ENCODE data around the gene CHRM1.

CHRM1 gene

DNA sequence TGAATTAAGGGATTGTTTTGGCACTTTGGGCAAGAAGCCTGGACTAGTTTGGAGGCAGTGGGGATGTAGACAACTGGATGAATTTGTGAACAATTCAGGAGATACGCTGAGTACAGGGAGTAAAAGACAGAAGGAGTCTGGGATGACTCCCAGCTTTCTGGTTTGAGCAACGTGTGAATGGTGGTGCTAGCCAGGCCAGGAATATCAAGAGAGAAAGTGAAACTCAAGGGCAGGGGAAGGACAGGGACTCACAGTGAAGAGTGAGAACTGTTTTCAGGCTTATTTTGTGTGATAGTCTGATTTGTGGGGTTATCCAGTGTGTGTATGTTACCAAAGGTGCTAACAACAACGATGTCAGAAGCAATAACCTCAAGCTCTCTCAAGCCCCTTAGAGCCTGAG is 15.9 kb downstream of the CHRM1 start:
- no peak for DNase-seq (ENCODE audit: low read depth in 2 of 2)

DNA sequence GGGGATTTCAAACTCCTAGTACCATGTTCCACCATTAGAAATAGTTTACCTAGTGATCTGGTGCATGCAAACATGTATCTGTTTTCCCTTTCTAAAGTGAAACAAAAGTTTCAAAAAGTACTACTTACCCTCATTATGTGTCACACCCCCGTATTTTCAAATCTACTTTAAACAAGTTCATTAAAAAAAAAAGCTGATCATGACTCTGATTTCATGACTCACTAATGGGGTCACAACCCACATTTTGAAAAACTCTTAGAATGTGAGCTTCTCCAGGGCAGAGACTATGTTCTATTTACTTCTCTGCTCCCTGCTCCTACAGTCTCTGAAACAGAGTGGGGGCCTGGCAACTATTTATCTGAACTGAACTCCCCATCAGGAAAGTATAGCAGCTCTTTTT is 18.2 kb downstream of the CHRM1 start:
- DNase-seq (ENCODE audit: low read depth in 2 of 2) = no peak

DNA sequence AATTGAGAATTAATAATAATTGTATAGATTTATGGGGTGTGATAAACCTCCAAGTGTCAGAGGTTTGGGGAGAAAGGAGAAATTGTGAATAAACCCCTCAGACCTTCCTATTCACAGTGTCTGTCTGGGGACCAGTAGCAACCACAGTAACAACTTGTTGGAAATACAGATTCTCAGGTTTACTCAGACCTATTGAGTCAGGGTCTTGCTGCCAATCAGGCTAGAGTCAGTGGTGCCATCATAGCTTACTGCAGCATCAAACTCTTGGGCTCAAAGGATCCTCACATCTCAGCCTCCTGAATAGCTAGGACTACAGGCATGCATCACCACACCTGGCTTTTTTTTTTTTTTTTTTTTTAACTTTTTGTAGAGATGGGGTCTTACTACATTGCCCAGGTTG is 23.1 kb downstream of the CHRM1 start:
- DNase-seq (ENCODE audit: low read depth in 2 of 2) = no peak

DNA sequence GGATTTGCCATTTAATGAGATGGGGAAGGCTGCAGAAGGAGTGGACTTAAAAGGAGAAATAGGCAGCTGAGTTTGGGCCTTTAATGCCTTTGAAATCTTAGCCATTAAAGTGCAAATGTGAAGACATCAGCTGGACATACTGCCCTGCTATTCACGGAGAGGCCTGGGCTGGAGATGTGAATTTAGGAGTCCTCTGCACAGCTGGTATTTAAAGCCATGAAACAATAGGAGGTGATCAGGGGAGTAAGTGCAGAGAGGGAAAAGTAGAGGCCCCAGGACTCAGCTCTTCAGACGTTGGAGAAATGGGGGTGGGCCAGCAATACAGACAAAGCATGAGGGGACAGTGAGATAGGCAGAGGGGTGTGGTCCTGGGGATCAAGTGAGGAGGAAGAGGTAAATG is 23.9 kb downstream of the CHRM1 start:
- DNase-seq (ENCODE audit: low read depth in 2 of 2) = no peak

DNA sequence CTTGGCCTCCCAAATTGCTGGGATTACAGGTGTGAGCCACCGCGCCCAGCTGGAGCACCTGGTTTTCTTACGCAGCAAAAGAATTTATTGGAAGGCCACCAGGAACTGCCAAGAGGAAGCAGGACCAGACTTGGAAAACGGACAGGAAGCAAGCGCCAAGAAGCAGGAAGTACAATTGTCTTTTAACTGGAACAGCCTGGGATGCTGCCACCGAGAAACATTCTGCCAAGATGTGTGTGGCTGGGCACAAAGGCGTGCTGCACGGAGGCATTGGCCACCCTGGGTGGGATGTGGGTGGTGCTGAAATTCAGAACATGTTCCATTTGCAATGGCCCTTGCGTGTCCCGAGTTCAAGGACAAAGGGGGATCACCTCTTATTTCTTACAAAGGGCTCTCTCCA is 25.1 kb downstream of the CHRM1 start:
- no peak for DNase-seq (ENCODE audit: low read depth in 2 of 2)

DNA sequence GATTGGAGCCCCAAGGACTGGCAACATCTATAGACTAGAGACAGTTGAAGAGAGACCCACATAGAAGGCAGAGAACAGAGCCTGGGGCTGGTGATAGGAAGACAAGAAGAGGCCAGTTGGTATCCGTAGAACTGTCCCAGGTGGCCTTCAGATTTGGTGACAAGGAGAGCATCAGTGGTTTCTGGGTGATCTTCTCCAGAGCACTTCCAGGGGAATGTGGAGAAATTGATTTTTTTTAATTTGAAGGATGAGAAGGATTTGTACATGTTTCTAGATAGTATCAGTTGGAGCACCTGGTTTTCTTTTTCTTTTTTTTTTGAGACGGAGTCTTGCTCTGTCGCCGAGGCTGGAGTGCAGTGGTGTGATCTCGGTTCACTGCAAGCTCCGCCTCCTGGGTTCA is 25.7 kb downstream of the CHRM1 start:
- DNase-seq (ENCODE audit: low read depth in 2 of 2) = no peak

DNA sequence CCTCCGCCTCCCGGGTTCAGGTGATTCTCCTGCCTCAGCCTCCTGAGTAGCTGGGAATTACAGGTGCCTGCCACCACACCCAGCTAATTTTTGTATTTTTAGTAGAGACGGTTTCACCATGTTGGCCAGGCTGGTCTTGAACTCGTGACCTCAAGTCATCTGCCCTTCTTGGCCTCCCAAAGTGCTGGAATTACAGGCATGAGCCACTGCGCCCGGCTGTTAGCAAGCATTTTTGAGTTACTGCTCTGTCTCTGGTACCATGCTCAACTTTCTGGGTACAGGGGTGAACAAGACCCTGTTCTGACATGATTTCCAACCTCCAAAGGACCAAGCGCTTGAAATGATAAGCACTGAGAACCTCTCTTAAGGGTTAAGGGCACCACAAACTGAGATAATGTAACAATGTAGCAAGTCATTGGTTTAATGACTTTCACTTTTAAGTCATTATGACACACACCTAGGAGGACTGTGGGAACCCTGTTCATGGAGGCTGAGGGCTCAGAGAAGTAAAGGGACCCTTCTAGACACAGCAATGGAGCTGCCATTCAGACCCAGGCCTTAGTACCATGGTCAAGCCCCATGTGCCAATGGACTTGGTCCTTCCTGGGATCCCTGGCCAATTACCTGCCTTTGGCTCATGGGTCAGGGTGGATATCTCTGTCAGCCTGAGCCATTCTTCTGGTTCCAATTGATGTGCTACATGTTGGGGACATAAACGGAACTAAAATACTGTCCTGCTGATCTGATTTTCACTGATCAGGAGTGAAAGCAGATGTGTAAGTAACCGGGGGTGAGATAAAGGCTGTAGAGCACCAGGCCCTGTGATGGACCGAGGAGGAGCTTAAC is 28.9 kb downstream of the CHRM1 start:
- DNase-seq (ENCODE audit: low read depth in 2 of 2) = no peak

DNA sequence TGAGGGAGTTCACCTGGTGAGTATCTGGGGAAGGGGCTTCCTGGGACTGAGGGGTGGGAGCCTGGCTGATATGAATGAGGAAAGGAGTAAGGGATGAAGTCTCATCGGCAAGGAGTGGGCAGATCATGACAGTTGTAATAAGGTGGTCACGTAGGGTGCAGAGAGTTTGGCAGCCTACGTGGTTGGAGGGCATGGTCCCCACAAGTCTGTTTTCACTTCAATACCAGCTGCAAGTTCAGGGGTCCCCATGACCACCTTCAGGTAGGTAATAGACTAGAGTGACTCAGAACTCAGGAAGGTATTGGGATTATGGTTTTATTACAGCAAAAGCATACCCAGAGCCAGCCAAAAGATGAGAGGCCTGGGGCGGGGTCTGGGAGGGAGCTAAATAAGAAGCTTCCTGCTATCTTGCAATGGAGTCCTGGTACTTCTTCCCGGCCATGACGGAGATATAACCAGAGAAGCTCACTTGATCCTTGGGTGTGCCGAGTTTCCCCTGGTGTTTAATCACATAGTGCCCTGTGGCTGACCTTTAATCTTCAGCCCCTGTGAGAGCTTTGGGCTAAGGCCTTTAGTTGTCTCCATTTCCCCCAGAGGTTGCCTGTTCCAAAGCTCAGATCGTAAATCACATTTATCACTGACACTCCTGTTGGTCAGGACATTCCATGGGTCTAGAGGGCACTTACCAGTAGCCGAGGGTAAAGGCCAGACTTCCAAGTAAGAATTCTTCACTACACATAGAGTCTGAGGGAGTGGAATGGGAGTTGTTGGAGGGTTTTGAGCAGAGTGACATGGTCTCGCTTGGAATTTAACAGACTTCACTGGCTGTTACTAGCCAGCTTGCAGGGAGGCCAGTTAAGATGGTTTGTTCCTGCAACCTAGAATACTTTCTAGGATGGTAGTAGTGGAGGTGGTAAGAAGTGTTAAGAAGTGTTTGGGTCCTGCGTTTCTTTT is 31.4 kb downstream of the CHRM1 start:
- no peak for DNase-seq (ENCODE audit: low read depth in 2 of 2)

DNA sequence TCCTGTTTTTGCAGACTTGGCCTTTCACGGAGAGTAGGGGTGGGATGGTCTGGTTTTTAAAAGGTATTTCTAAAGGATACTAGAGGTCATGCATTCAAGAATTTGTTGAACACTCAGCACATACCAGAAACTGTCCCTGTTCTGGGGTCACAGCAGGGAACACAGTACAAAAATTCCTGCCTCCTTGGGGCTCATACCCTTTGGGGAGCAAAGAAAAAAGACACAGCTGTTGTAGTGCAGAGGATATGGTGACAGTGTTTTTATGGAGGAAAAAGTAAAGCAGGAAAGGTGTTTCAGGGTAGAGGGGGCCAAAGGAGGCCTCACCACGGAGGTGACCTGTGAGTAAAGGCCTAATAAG is 32.1 kb downstream of the CHRM1 start:
- DNase-seq (ENCODE audit: low read depth in 2 of 2) = no peak

DNA sequence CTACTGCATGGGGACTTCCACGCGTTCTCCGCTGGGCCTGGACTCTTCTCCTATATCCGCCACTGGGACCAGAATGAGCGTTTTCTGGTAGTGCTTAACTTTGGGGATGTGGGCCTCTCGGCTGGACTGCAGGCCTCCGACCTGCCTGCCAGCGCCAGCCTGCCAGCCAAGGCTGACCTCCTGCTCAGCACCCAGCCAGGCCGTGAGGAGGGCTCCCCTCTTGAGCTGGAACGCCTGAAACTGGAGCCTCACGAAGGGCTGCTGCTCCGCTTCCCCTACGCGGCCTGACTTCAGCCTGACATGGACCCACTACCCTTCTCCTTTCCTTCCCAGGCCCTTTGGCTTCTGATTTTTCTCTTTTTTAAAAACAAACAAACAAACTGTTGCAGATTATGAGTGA is 32.8 kb downstream of the CHRM1 start:
- no peak for DNase-seq (ENCODE audit: low read depth in 2 of 2)

DNA sequence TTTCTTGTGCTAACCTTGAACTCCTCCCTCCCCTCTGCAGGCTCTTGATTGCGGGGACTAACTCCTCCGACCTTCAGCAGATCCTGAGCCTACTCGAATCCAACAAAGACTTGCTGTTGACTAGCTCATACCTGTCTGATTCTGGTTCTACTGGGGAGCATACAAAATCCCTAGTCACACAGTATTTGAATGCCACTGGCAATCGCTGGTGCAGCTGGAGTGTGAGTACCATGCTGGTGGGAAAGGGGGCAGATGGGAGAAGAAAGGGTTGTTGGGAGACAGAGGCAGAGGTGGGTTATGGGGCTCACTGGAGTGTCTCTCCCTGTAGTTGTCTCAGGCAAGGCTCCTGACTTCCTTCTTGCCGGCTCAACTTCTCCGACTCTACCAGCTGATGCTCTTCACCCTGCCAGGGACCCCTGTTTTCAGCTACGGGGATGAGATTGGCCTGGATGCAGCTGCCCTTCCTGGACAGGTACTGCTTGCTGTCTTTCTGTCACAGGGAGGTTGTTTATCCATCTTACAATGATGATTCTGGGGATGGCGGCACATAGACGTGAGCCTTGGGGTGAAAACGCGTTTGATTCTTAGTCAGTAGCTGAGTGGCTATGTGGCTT is 35.9 kb downstream of the CHRM1 start:
- no peak for DNase-seq (ENCODE audit: low read depth in 2 of 2)

DNA sequence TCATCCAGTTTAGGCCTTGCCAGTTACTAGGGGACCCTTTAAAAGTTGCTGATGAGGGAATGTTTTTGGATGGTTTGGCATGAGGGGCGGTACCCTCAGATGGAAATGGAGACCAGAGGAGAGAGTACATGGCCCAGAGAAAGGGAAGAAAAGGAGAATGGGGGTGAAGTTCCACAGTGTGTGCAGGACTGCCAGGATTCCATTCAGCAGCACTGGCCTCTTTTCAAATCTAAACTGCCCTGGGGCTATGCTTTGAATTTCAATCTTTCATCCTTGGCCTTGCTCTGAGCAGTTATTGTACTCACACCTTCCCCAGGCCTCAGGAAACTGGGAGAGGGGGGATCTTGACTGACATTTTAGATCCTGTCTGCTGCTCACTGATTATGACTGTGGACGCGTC is 37.5 kb downstream of the CHRM1 start:
- DNase-seq (ENCODE audit: low read depth in 2 of 2) = no peak

DNA sequence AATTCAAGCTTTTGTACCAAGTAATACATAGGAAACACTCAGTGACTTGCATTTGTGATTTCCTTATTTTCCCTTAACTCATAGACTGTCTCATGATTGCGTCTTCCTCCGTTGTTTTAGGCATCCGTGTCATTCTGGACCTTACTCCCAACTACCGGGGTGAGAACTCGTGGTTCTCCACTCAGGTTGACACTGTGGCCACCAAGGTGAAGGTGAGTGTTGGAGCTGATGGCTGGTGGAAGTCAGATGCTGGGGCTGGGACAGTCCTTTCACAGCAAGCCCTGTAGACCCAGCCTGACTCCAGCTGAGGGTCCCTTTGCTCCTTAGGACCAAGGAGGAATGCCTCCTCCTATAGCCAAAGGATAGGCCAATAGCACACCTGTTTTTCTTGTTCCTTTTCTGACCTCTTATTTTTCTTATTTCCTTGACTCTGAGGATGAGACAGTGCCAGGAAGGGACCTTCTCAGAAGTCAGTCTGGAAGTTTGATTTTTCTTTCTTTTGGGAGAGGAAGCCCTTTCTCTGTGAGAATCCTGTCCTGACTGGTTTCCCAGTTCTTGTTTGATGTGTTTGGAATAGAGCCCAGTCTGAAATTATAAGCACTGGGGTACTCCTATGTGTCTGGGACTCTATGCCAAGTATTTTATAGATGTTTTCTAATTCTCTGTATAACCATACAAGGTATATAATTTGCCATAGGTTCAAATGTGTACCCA is 38.2 kb downstream of the CHRM1 start:
- DNase-seq (ENCODE audit: low read depth in 2 of 2) = no peak

DNA sequence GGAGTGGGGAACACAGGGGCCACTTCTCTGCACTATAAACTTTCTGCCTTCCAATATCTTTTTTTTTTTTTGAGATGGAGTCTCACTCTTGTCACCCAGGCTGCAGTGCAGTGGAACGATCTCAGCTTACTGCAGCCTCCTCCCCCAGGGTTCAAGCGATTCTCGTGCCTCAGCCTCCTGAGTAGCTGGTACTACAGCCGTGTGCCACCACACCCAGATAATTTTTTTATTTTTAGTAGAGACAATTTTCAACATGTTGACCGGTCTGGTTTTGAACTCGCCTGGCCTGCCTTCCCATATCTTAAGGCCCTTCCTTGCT is 38.8 kb downstream of the CHRM1 start:
- DNase-seq (ENCODE audit: low read depth in 2 of 2) = no peak

DNA sequence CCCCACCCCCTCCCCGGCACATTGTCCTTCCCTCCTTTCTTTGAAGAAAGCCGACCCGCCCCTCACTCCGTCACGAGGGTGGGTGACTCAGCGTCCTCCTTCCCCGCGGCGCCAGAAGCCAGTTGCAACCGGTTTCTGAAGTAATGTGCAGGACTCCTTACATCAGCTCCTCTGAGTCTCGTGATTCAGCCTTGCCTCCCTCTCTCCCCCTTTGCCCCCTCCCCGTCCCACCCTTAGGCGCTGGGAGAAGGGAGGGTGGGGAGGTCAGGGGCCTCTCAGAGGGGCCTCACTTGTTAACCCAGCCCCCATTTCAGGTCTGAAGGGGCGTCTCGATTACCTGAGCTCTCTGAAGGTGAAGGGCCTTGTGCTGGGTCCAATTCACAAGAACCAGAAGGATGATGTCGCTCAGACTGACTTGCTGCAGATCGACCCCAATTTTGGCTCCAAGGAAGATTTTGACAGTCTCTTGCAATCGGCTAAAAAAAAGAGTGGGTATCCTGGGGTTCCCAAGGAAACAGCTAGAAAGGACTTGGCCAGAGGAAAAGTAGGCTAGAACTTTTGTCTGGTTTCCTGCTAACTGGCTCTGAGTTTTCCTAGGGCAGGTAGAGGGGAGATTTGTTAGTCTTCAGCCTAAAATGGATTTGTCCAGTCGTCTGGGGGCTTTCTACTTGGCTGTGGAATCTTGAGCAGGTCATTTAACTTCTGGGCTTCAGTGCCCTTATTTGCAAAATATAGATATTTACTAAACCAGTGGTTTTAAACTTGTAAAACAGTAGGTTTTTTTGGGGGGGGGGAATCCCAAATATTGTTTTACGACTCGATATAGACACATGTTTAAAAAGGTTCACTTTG is 39.4 kb downstream of the CHRM1 start:
- peak; percentile 92 to 94 for DNase-seq (ENCODE audit: low read depth in 2 of 2)

DNA sequence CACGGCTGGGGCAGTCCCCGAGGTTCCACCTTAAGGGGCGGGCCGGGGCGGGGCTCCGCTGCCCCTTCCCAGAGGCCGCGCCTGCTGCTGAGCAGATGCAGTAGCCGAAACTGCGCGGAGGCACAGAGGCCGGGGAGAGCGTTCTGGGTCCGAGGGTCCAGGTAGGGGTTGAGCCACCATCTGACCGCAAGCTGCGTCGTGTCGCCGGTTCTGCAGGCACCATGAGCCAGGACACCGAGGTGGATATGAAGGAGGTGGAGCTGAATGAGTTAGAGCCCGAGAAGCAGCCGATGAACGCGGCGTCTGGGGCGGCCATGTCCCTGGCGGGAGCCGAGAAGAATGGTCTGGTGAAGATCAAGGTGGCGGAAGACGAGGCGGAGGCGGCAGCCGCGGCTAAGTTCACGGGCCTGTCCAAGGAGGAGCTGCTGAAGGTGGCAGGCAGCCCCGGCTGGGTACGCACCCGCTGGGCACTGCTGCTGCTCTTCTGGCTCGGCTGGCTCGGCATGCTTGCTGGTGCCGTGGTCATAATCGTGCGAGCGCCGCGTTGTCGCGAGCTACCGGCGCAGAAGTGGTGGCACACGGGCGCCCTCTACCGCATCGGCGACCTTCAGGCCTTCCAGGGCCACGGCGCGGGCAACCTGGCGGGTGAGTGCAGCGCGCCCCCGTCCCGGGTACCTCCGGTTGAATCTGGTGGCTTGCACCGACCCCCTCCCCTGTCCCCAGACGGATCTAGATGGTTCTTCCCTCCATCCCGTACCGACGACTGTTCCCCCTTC is 40.2 kb downstream of the CHRM1 start, which contains the start of gene SLC3A2:
SLC3A2 (plus strand) TSS at position 94 of the 776 bp plus-strand sequence; CDS start at position 222, 128 bp downstream.
- DNase-seq (ENCODE audit: low read depth in 2 of 2) = peak; percentile 74 to 81

DNA sequence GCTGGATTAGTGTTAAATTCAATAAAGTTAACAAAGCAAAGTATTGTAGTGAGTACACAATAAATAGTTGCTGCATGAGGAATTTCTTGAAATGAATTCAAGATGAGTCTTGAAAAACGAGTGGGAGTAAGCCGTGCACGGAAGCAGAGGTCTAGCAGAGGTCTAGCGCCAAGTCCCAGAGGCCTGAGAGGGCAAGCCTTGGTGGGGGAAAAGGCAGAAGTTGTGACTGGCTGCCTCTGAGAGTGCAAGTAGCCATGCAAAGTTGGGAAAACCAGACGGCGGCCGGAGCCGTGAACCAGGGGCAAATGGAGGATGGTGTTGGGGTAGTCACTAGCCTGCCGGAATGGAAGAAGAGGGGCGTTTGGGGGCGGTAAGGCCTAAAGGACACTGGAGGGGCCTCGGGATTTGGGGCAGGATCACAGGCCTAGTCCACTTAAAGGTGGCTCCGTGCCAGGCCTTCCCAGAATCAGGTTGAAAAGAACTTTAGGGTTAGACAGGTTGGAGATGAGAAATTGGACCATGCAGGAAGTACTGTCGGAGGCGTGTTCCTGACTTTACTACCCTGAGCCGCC is 40.8 kb downstream of the CHRM1 start:
- peak in 1 of 2 experiments; percentile 39 for DNase-seq (ENCODE audit: low read depth in 2 of 2)

DNA sequence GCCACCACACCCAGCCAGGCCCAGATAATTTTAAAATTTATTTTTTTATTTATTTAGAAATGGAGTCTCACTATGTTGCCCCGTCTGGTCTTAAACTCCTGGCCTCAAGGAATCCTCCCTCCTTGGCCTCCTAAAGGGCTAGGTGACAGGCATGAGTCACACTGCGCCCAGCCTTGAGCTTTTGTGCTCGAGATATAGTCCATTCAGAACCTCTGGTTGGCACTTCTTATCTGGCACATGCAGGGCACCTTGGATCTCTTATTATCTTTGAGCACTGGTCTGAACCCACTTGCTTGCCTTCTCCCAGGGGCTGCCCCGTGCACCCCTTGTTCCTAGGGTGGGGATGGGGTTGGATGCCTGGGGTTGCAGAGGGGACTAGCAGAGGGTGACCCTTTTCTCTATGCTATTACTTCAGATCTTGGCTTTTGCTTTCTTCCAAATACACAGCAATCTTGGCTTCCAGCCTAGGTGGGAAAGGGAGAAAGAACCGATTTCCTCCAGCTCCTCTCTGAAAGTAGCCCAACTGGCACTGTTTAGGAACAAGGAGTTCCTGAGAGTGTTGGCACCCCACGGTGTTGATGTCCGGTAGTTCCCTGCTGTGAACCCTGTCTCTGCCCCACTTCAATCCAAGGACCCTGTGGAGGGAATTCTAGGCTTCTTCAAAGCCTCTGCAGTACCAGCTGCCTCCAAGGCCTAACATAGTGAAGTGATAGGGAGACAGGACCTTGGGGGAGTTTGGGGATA is 41.8 kb downstream of the CHRM1 start:
- DNase-seq (ENCODE audit: low read depth in 2 of 2) = no peak

DNA sequence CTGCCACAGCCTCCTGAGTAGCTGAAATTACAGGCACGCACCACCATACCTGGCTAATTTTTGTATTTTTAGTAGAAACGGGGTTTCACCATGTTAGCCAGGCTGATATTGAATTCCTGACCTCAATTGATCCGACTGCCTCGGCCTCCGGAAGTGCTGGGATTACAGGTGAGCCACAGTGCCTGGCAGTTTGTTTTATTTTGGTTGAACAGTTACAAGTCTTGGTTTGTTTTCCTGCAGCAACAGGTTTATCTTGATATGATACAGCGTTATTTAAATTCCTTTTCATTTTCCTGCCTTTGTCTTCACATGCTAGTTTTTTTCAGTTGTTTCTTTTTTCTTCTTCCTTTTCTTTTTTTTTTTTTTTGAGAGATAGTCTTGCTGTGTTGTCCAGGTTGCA is 44.5 kb downstream of the CHRM1 start:
- DNase-seq (ENCODE audit: low read depth in 2 of 2) = no peak

All from stimulated activated CD4-positive, alpha-beta T cell treated with anti-CD3 and anti-CD28 coated beads, Interleukin-12 subunit alpha, Interleukin-12 subunit beta, amount 100 ng/mL, for 24 hours (primary cell).